ENCODE results near the gene TASP1.

DNA sequence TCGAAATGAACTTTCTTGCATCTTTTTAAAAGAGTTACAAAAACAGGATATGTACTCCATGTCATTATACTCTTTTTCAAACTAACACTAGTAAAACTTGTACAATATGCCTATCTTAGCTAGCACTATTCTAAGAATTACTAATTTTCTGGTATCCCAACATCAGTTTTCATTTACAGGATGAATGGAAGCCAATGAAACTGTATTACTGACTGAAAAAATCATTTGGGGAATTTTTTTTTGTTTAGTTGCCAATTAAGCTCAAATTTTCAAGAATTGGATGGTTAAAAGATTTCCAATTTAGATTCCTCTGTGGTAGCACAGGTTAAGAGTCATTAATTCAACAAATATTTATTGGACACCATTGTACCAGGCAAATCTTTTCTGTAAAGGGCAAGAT, 30.7 kb downstream of the TASP1 start:
- TF ChIP-seq, protein P1, sequence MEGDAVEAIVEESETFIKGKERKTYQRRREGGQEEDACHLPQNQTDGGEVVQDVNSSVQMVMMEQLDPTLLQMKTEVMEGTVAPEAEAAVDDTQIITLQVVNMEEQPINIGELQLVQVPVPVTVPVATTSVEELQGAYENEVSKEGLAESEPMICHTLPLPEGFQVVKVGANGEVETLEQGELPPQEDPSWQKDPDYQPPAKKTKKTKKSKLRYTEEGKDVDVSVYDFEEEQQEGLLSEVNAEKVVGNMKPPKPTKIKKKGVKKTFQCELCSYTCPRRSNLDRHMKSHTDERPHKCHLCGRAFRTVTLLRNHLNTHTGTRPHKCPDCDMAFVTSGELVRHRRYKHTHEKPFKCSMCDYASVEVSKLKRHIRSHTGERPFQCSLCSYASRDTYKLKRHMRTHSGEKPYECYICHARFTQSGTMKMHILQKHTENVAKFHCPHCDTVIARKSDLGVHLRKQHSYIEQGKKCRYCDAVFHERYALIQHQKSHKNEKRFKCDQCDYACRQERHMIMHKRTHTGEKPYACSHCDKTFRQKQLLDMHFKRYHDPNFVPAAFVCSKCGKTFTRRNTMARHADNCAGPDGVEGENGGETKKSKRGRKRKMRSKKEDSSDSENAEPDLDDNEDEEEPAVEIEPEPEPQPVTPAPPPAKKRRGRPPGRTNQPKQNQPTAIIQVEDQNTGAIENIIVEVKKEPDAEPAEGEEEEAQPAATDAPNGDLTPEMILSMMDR (IDR thresholded peaks at IDR 0.05) = no peak
- TF ChIP-seq POLR2A (IDR thresholded peaks at IDR 0.05) (no peak), EP300 (IDR thresholded peaks at IDR 0.05) (no peak)

Measured in tibial nerve (tissue), 4 donors.